ENCODE data around the gene VWA1.

VWA1 gene

DNA sequence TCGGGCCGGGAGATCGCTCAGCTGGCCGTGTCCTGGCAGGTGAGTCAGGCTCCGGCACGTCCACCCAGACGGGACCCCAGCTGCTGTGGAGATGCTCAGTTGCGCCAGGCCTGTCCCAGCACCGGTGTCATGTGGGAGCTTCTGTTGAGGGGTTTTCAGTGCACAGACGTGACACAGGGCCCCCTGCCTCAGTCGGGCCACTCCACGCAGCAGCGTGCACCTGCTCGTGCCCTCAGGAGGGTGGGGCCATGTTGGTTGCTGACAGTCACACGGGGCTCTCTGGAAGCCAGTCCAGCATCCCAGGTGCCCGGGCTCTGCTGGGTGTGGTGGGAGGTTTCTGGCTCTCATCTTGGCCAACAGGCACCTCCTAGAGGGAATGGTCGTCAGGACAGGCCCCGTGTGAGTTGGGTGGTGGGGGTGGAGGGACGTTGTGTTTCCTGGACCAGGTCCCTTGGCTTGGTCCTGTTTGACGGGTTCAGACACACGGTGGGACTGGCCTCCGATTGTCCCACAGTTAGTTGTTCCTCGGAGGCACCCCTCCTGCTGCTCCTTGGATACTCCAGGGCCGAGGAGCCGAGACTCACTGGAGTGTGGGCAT, 55.2 kb downstream of the VWA1 start:
- DNase-seq, result no peak

DNA sequence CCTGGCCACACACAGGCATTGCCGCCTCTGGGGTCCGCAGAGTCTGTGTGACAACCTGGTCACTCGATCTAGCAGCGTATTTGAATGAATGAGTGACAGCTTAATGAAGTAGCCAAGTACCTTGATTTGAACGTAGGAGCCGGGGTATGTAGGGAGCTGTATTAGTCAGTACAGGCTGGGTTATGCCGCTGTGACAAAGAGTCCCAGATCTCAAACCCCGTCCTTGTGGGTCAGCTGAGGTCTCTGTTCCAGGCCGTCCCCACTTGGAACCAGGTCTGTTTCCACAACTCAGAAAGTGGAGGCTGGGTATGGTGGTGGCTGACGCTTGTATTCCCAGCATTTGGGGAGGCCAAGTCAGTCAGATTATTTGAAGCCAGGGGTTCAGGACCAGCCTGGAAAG, 56.1 kb downstream of the VWA1 start:
- DNase-seq, result no peak

Data from NCI-H1105 (cell line).